CD4-positive, alpha-beta memory T cell (primary cell): Measurements from ENCODE around the gene RIC3. TPM values are rescaled to one million over a fixed set of nuclear protein-coding genes. Genes with fewer than 3 reads are reported as not detected.

Experiments
- CTCF ChIA-PET: fragments of 350-600 bp; sonication (Branson Sonifier 250); formaldehyde crosslinking; loops from one replicate; lab custom pipeline; 2021; ENCODE audit warnings: inconsistent platforms; ENCODE audit not compliant: partially characterized antibody; lab: Charles Lee
- POLR2A ChIA-PET: fragments of 350-600 bp; sonication (Branson Sonifier 250); formaldehyde crosslinking; loops from one replicate; lab custom pipeline; 2021; ENCODE audit not compliant: partially characterized antibody; lab: Charles Lee
- DNase-seq, 5 donors: peaks; one replicate each; pipeline versions ENCODE4 v3.0.0 to v3.0.0-alpha.2; 2020 to 2022; ENCODE audit warnings: mixed read lengths in 1 of 5
- H3K27ac ChIP-seq: one replicate; pipeline ENCODE4 v1.7.0; 2013; ENCODE audit warnings: low read depth, low read length
- H3K27me3 ChIP-seq: 2 replicates; pipeline ENCODE4 v1.7.0; 2013; ENCODE audit warnings: mild to moderate bottlenecking, low read length, moderate library complexity; ENCODE audit not compliant: insufficient read depth
- H3K36me3 ChIP-seq: 2 replicates; pipeline ENCODE4 v1.7.0; 2013; ENCODE audit warnings: mild to moderate bottlenecking, low read length, moderate library complexity; ENCODE audit not compliant: insufficient read depth
- H3K4me1 ChIP-seq: 2 replicates; pipeline ENCODE4 v1.7.0; 2013; ENCODE audit warnings: mild to moderate bottlenecking, low read length, moderate library complexity; ENCODE audit not compliant: insufficient read depth
- H3K4me3 ChIP-seq, 2 donors: one replicate each; pipeline ENCODE4 v1.7.0; 2013; ENCODE audit warnings: low read length in 2 of 2, mild to moderate bottlenecking in 1 of 2
- H3K9me3 ChIP-seq, 2 donors: one replicate each; pipeline ENCODE4 v1.7.0; 2013; ENCODE audit warnings: low read length in 2 of 2, control low read depth in 1 of 2; ENCODE audit not compliant: control insufficient read depth in 1 of 2
- H3K27ac Mint-ChIP-seq, 7 donors: one replicate each; pipeline ENCODE4 v1.8.0; 2020 to 2021; ENCODE audit warnings: mixed read lengths in 7 of 7, mild to moderate bottlenecking in 6 of 7, inconsistent platforms in 3 of 7, moderate library complexity in 3 of 7
- H3K27me3 Mint-ChIP-seq, 2 donors: one replicate each; pipeline ENCODE4 v1.8.0; 2020 to 2021; ENCODE audit warnings: mixed read lengths in 2 of 2
- H3K36me3 Mint-ChIP-seq, 2 donors: one replicate each; pipeline ENCODE4 v1.8.0; 2020 to 2021; ENCODE audit warnings: mixed read lengths in 2 of 2, inconsistent platforms in 1 of 2, mild to moderate bottlenecking in 1 of 2
- H3K4me1 Mint-ChIP-seq, 4 donors: one replicate each; pipeline ENCODE4 v1.8.0; 2020 to 2021; ENCODE audit warnings: mixed read lengths in 4 of 4, mild to moderate bottlenecking in 1 of 4
- H3K4me3 Mint-ChIP-seq, 8 donors: one replicate each; pipeline ENCODE4 v1.8.0; 2020 to 2021; ENCODE audit warnings: mixed read lengths in 8 of 8, mild to moderate bottlenecking in 7 of 8, moderate library complexity in 6 of 8, inconsistent platforms in 3 of 8
- H3K9me3 Mint-ChIP-seq, 8 donors: one replicate each; pipeline ENCODE4 v1.8.0; 2020 to 2021; ENCODE audit warnings: mixed read lengths in 8 of 8, mild to moderate bottlenecking in 5 of 8, inconsistent platforms in 3 of 8, moderate library complexity in 1 of 8
- intact Hi-C: fragments of 100-400 bp; cut with micrococcal nuclease; formaldehyde crosslinking; loops from one replicate; pipeline ENCODE4 v1.15.1; 2023
- polyA plus RNA-seq, 2 donors: library from polyadenylated mRNA; unstranded; fragments of 300-500 nt; fragmentation: Illumina TruSeq; gene quantifications; one replicate each; pipeline ENCODE4 v1.2.3, GENCODE V29; 2021
- total RNA-seq, 2 experiments: library from RNA; stranded (reverse); gene quantifications; one replicate each; pipeline ENCODE4 v1.2.3, GENCODE V29; 2021

Gene RIC3
- total and polyA plus RNA-seq, 4 experiments from 2014 or later, result 1.8 to 30.0 (median 16.2) TPM

- peaks cover 0 to 2% (median 0%) of the 10 kb centered on the region in 8 donors for H3K9me3 Mint-ChIP-seq
- H3K36me3 Mint-ChIP-seq, result peaks cover 5 to 6% of the 10 kb centered on the region in 2 donors
- no peak overlapping the region for H3K27ac ChIP-seq
- H3K4me1 ChIP-seq, result no peaks in the 10 kb centered on the region
- no peaks in the 10 kb centered on the region for H3K36me3 ChIP-seq
- no peak overlapping the region for H3K4me3 Mint-ChIP-seq
- H3K27ac Mint-ChIP-seq, result no peak overlapping the region
- POLR2A ChIA-PET, result no interaction called here
- H3K4me3 ChIP-seq, result no peak overlapping the region
- CTCF ChIA-PET, result interaction anchor here (0.8 kb wide), 1 partner anchor 27 kb away, joined by 4 read pairs; no protein-coding TSS in a partner anchor
- H3K27me3 ChIP-seq, result no peaks in the 10 kb centered on the region
- intact Hi-C loops, result no loop called here
- no peaks in the 10 kb centered on the region for H3K9me3 ChIP-seq
- no peaks in the 10 kb centered on the region for H3K27me3 Mint-ChIP-seq
- H3K4me1 Mint-ChIP-seq, result peaks cover 0 to 2% (median 0%) of the 10 kb centered on the region in 4 donors
- DNase-seq, result no peak
These were observed 42.1 kb downstream of the RIC3 start for GRCh38 chr11:8126649-8127289.

GRCh38 chr11:8122173-8122764 lies 46.6 kb downstream of the RIC3 start:
- intact Hi-C loops, result no loop called here
- no peak for DNase-seq
- H3K4me1 ChIP-seq, result no peaks in the 10 kb centered on the region
- H3K9me3 ChIP-seq, result no peaks in the 10 kb centered on the region
- Mint-ChIP-seq H3K27ac (no peak overlapping the region), H3K9me3 (peaks cover 0 to 9% (median 4%) of the 10 kb centered on the region in 8 donors), H3K4me3 (no peak overlapping the region), H3K27me3 (no peaks in the 10 kb centered on the region), H3K4me1 (peaks cover 0 to 2% (median 0%) of the 10 kb centered on the region in 4 donors), H3K36me3 (peaks cover 11 to 16% of the 10 kb centered on the region in 2 donors)
- no peaks in the 10 kb centered on the region for H3K27me3 ChIP-seq
- no peak overlapping the region for H3K27ac ChIP-seq
- ChIA-PET POLR2A (no interaction called here), CTCF (interaction anchor here (1.9 kb wide), 1 partner anchor 23 kb away, joined by 9 read pairs; no protein-coding TSS in a partner anchor)
- H3K4me3 ChIP-seq, result no peak overlapping the region
- no peaks in the 10 kb centered on the region for H3K36me3 ChIP-seq

- no peaks in the 10 kb centered on the region for H3K4me1 Mint-ChIP-seq
- peaks cover 8% of the 10 kb centered on the region for H3K36me3 ChIP-seq
- CTCF ChIA-PET, result interaction anchor here (1.2 to 6.9 kb wide), 3 partner anchors 9 to 78 kb away, joined by 3 to 66 read pairs (median 4); no protein-coding TSS in a partner anchor
- no peaks in the 10 kb centered on the region for H3K27me3 ChIP-seq
- POLR2A ChIA-PET, result no interaction called here
- peaks cover 4 to 23% (median 14%) of the 10 kb centered on the region in 8 donors for H3K9me3 Mint-ChIP-seq
- no peak for DNase-seq
- H3K4me3 ChIP-seq, result no peak overlapping the region
- H3K27ac ChIP-seq, result no peak overlapping the region
- no peaks in the 10 kb centered on the region for H3K9me3 ChIP-seq
- H3K27me3 Mint-ChIP-seq, result no peaks in the 10 kb centered on the region
- H3K4me3 Mint-ChIP-seq, result no peak overlapping the region
- peaks cover 9 to 34% of the 10 kb centered on the region in 2 donors for H3K36me3 Mint-ChIP-seq
- no peaks in the 10 kb centered on the region for H3K4me1 ChIP-seq
- H3K27ac Mint-ChIP-seq, result no peak overlapping the region
- intact Hi-C loops, result no loop called here
These were observed 57.2 kb downstream of the RIC3 start for GRCh38 chr11:8111636-8112035.

- ChIA-PET POLR2A (no interaction called here), CTCF (interaction anchor here (1.2 to 6.9 kb wide), 2 partner anchors 12 to 77 kb away, joined by 3 to 66 read pairs; no protein-coding TSS in a partner anchor)
- H3K36me3 Mint-ChIP-seq, result peaks cover 7 to 22% of the 10 kb centered on the region in 2 donors
These were observed 58.4 kb downstream of the RIC3 start for GRCh38 chr11:8110396-8110795.

GRCh38 chr11:8109675-8110074 lies 59.1 kb downstream of the RIC3 start:
- Histone ChIP-seq H3K4me1 (no peaks in the 10 kb centered on the region), H3K27ac (no peak overlapping the region), H3K9me3 (no peaks in the 10 kb centered on the region), H3K27me3 (no peaks in the 10 kb centered on the region), H3K4me3 (no peak overlapping the region), H3K36me3 (peaks cover 5% of the 10 kb centered on the region)
- peaks cover 0 to 10% (median 5%) of the 10 kb centered on the region in 8 donors for H3K9me3 Mint-ChIP-seq
- no peak overlapping the region for H3K27ac Mint-ChIP-seq
- H3K27me3 Mint-ChIP-seq, result no peaks in the 10 kb centered on the region
- no peaks in the 10 kb centered on the region for H3K4me1 Mint-ChIP-seq
- intact Hi-C loops, result no loop called here
- ChIA-PET POLR2A (no interaction called here), CTCF (interaction anchor here (1.2 to 6.9 kb wide), 2 partner anchors 9 to 12 kb away, joined by 3 to 66 read pairs; no protein-coding TSS in a partner anchor)
- H3K4me3 Mint-ChIP-seq, result no peak overlapping the region
- peaks cover 7 to 15% of the 10 kb centered on the region in 2 donors for H3K36me3 Mint-ChIP-seq
- DNase-seq, result no peak

More at GRCh38 chr11:8110396-8110795, 58.4 kb downstream of the RIC3 start:
- no peaks in the 10 kb centered on the region for H3K27me3 ChIP-seq
- H3K4me1 Mint-ChIP-seq, result no peaks in the 10 kb centered on the region
- DNase-seq, result no peak
- intact Hi-C loops, result no loop called here
- H3K9me3 ChIP-seq, result no peaks in the 10 kb centered on the region
- H3K36me3 ChIP-seq, result peaks cover 5% of the 10 kb centered on the region
- H3K4me3 ChIP-seq, result no peak overlapping the region
- H3K27ac Mint-ChIP-seq, result no peak overlapping the region
- H3K4me1 ChIP-seq, result no peaks in the 10 kb centered on the region
- H3K27ac ChIP-seq, result no peak overlapping the region
- peaks cover 0 to 15% (median 9%) of the 10 kb centered on the region in 8 donors for H3K9me3 Mint-ChIP-seq
- no peak overlapping the region for H3K4me3 Mint-ChIP-seq
- H3K27me3 Mint-ChIP-seq, result no peaks in the 10 kb centered on the region

- Mint-ChIP-seq H3K27ac (no peak overlapping the region), H3K4me1 (no peaks in the 10 kb centered on the region)
These were observed 60.4 kb downstream of the RIC3 start for GRCh38 chr11:8108421-8108820.

GRCh38 chr11:8107642-8108041 lies 61.2 kb downstream of the RIC3 start:
- Histone ChIP-seq H3K9me3 (no peaks in the 10 kb centered on the region), H3K4me1 (no peaks in the 10 kb centered on the region), H3K27ac (no peak overlapping the region), H3K27me3 (no peaks in the 10 kb centered on the region), H3K4me3 (no peak overlapping the region), H3K36me3 (peaks cover 5% of the 10 kb centered on the region)
- H3K9me3 Mint-ChIP-seq, result no peaks in the 10 kb centered on the region
- no peak for DNase-seq
- H3K27me3 Mint-ChIP-seq, result no peaks in the 10 kb centered on the region
- CTCF ChIA-PET, result interaction anchor here (1.2 to 6.9 kb wide), 2 partner anchors 10 to 102 kb away, joined by 3 to 66 read pairs; no protein-coding TSS in a partner anchor
- intact Hi-C loops, result no loop called here
- peaks cover 6 to 7% of the 10 kb centered on the region in 2 donors for H3K36me3 Mint-ChIP-seq
- no peaks in the 10 kb centered on the region for H3K4me1 Mint-ChIP-seq
- H3K27ac Mint-ChIP-seq, result no peak overlapping the region
- POLR2A ChIA-PET, result no interaction called here
- no peak overlapping the region for H3K4me3 Mint-ChIP-seq

More at GRCh38 chr11:8108421-8108820, 60.4 kb downstream of the RIC3 start:
- H3K27me3 Mint-ChIP-seq, result no peaks in the 10 kb centered on the region
- intact Hi-C loops, result no loop called here
- no peak overlapping the region for H3K27ac ChIP-seq
- POLR2A ChIA-PET, result no interaction called here
- no peaks in the 10 kb centered on the region for H3K4me1 ChIP-seq
- CTCF ChIA-PET, result interaction anchor here (1.2 to 6.9 kb wide), 2 partner anchors 10 to 102 kb away, joined by 3 to 66 read pairs; no protein-coding TSS in a partner anchor
- H3K9me3 ChIP-seq, result no peaks in the 10 kb centered on the region
- peaks cover 5% of the 10 kb centered on the region for H3K36me3 ChIP-seq
- peaks cover 6 to 7% of the 10 kb centered on the region in 2 donors for H3K36me3 Mint-ChIP-seq
- no peak for DNase-seq
- no peak overlapping the region for H3K4me3 ChIP-seq
- peaks cover 0 to 2% (median 0%) of the 10 kb centered on the region in 8 donors for H3K9me3 Mint-ChIP-seq
- H3K4me3 Mint-ChIP-seq, result no peak overlapping the region
- no peaks in the 10 kb centered on the region for H3K27me3 ChIP-seq
